Gastroesophageal sphincter (tissue), 4 donors: ENCODE measurements around the gene MACROD2. TPM values are rescaled to one million over a fixed set of nuclear protein-coding genes. Genes with fewer than 3 reads are reported as not detected.

Experiments
- ATAC-seq: fragments of 150-250 bp; one replicate; pipeline ENCODE4 v1.9.1; 2016; ENCODE audit warnings: mild to moderate bottlenecking, moderate library complexity
- H3K27ac ChIP-seq, 4 donors: fragments of 200-600 bp; sonication (generic) in 3 of 4; 1 replicate in 3 of 4; 2 replicates in 1 of 4; pipeline ENCODE4 v1.5.1; 2016 to 2019
- H3K27me3 ChIP-seq: fragments of 200-600 bp; sonication (generic); one replicate; pipeline ENCODE4 v1.5.1; 2019
- H3K36me3 ChIP-seq, 2 donors: fragments of 200-600 bp; sonication (generic); one replicate each; pipeline ENCODE4 v1.5.1; 2019; ENCODE audit warnings: control low read depth in 1 of 2
- H3K4me1 ChIP-seq, 3 donors: fragments of 200-600 bp; sonication (generic); 1 replicate in 2 of 3; 2 replicates in 1 of 3; pipeline ENCODE4 v1.5.1; 2016 to 2019; ENCODE audit warnings: control low read depth in 2 of 3
- H3K4me3 ChIP-seq, 2 donors: fragments of 200-600 bp; sonication (generic); one replicate each; pipeline ENCODE4 v1.5.1; 2019; ENCODE audit warnings: mild to moderate bottlenecking in 1 of 2, moderate library complexity in 1 of 2
- H3K9me3 ChIP-seq, 3 donors: fragments of 200-600 bp; sonication (generic); one replicate each; pipeline ENCODE4 v1.5.1; 2017 to 2019; ENCODE audit warnings: control low read depth in 2 of 3
- EP300 ChIP-seq: sonication (generic); formaldehyde crosslinking; IDR thresholded peaks from one replicate; pipeline ENCODE4 v1.6.1; 2017; ENCODE audit warnings: antibody characterized with exemption, mild to moderate bottlenecking
- POLR2A ChIP-seq, 2 donors: fragments of 450-650 bp; IDR thresholded peaks; one replicate each; pipeline ENCODE4 v1.6.1; 2017; ENCODE audit warnings: antibody characterized with exemption in 2 of 2, mild to moderate bottlenecking in 2 of 2, moderate library complexity in 1 of 2
- POLR2AphosphoS5 ChIP-seq: sonication (generic); formaldehyde crosslinking; IDR thresholded peaks from one replicate; pipeline ENCODE4 v1.6.1; 2017; ENCODE audit warnings: antibody characterized with exemption
- WGBS, 2 donors: methylation state at CpG; one replicate each; pipeline ENCODE4 v1.1.5; 2018; ENCODE audit warnings: low coverage in 1 of 2; 5-methylcytosine and 5-hydroxymethylcytosine counted together
- total RNA-seq, 4 donors: library from RNA; depleted of rRNA; stranded (reverse); fragments of >200 nt; gene quantifications; one replicate each; pipeline ENCODE4 v1.1.0, GENCODE V29; 2016
- TF ChIP-seq, protein P1 (sequence below), 4 experiments: fragments of 200-600 bp in 2 of 4; fragments of 450-650 bp in 2 of 4; sonication (generic) in 1 of 4; IDR thresholded peaks; one replicate each; pipeline ENCODE4 v1.5.1; 2017 to 2019; ENCODE audit warnings: antibody characterized with exemption in 4 of 4, mild to moderate bottlenecking in 2 of 4, moderate library complexity in 2 of 4

MACROD2 gene
- total RNA-seq, 4 donors from 2014 or later: 4.0 to 12.1 (median 7.4) TPM

DNA sequence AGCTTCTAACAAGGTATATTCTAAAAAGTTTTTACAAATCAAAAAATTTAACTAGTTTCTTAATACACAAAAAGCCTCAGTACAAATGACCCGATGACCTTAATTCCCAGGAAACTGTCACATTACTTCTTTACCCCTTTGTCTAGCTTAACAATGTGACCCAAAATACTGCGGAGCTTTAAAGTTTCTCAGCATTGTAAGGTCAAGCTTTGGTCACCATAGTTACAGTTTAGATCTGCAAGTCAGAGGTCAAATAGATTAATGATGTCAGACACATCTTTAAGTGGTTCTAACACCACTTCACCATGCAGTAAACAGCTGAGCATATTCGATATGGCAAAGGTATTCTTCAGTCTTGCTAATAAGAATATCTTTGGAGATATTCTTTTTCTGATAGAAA, 378.9 kb downstream of the MACROD2 start:
- Histone ChIP-seq H3K27me3 (no peaks in the 10 kb centered on the region), H3K4me1 (no peaks in the 10 kb centered on the region), H3K9me3 (no peaks in the 10 kb centered on the region), H3K27ac (no peak overlapping the region), H3K4me3 (no peak overlapping the region), H3K36me3 (no peaks in the 10 kb centered on the region)
- no peak for ATAC-seq
- 48 to 61% methylated on average over 3 of the region's 3 CpGs for WGBS, 2 donors
- TF ChIP-seq, protein P1, sequence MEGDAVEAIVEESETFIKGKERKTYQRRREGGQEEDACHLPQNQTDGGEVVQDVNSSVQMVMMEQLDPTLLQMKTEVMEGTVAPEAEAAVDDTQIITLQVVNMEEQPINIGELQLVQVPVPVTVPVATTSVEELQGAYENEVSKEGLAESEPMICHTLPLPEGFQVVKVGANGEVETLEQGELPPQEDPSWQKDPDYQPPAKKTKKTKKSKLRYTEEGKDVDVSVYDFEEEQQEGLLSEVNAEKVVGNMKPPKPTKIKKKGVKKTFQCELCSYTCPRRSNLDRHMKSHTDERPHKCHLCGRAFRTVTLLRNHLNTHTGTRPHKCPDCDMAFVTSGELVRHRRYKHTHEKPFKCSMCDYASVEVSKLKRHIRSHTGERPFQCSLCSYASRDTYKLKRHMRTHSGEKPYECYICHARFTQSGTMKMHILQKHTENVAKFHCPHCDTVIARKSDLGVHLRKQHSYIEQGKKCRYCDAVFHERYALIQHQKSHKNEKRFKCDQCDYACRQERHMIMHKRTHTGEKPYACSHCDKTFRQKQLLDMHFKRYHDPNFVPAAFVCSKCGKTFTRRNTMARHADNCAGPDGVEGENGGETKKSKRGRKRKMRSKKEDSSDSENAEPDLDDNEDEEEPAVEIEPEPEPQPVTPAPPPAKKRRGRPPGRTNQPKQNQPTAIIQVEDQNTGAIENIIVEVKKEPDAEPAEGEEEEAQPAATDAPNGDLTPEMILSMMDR (IDR thresholded peaks at IDR 0.05): no peak
- TF ChIP-seq EP300 (no peak), POLR2AphosphoS5 (no peak), POLR2A (IDR thresholded peaks at IDR 0.05) (no peak)

DNA sequence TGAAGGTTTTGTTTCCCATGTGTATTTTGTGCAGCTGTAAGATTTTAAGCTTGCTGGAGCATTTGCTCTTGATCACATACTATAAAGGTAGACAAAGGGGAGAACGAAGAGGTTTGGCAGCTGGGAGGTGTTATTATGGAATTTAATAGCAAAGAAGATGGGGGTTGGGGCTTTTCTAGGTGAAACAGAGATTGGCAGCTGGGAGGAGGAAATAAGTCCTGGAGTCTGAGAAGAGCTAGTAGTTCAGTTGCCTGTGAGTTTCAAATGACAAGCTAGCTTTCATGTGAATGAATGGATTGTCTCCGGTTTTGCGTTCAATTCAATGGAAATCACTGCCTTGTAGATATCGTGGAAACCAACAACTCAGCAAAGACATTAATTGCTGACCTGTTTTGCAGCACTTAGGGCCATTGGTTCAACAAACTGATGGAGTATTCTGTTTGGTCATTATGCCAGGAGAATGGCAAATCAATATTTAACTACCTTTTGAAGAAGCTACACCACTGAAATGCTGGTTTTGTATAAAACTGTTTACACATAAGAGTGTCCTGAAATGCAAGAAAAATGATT, 380.2 kb downstream of the MACROD2 start:
- WGBS, 2 donors: 38 to 58% methylated on average over 4 of the region's 4 CpGs
- no peak overlapping the region for H3K27ac ChIP-seq
- H3K9me3 ChIP-seq: no peaks in the 10 kb centered on the region
- H3K36me3 ChIP-seq: no peaks in the 10 kb centered on the region
- no peak for ATAC-seq
- H3K27me3 ChIP-seq: no peaks in the 10 kb centered on the region
- no peak for TF ChIP-seq POLR2AphosphoS5
- TF ChIP-seq EP300: no peak
- TF ChIP-seq, protein P1 (IDR thresholded peaks at IDR 0.05): no peak
- H3K4me3 ChIP-seq: no peak overlapping the region
- H3K4me1 ChIP-seq: no peaks in the 10 kb centered on the region

DNA sequence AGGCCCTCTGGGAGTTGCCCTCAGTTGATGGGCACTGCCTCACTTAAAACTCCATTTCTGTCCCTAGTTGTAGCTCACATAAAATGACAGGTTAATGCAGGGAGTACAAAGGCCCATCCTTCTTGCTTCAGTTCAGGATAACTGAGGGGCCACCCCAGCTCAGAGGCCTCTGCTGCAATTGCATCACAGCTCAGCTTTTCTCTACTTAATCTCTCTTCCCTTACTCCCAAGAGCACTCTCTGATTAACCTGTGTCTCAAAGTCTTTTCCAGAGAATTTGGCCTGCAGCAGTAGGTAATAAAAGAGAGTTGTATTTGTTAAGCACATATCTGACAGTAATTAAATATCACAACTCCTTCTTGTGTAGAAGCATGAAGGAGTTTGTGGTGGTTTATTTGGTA, 383.0 kb downstream of the MACROD2 start:
- Histone ChIP-seq H3K27ac (no peak overlapping the region), H3K27me3 (no peaks in the 10 kb centered on the region), H3K9me3 (no peaks in the 10 kb centered on the region), H3K4me1 (no peaks in the 10 kb centered on the region), H3K4me3 (no peak overlapping the region), H3K36me3 (no peaks in the 10 kb centered on the region)
- no peak for ATAC-seq
- TF ChIP-seq POLR2A (IDR thresholded peaks at IDR 0.05) (no peak), POLR2AphosphoS5 (no peak), EP300 (no peak)
- TF ChIP-seq, protein P1 (IDR thresholded peaks at IDR 0.05): no peak

DNA sequence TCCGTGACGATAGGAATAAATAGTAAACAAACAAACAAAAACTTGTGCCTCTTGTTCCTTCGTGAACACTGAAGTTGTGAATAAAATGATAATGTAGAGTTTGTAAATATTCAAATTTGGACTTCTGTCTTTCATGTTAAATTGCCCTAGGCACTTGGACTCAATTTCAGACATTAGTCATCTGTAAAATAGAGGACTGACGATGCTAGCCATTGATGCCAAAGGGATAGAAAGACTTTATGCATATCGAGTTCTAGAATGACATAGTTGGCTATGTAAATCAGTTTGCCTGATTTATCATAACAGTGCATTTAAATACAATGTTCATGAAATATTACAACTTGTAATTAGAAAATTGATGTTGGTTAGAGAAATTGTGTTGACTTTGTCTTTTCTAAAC, 388.0 kb downstream of the MACROD2 start:
- peaks cover 0 to 12% (median 0%) of the 10 kb centered on the region in 3 donors for H3K9me3 ChIP-seq
- no peak for ATAC-seq
- H3K27me3 ChIP-seq: no peaks in the 10 kb centered on the region
- TF ChIP-seq POLR2AphosphoS5: no peak
- H3K27ac ChIP-seq: no peak overlapping the region
- whole genome bisulfite sequencing, 2 donors: 71 to 96% methylated on average over 5 of the region's 5 CpGs
- H3K4me1 ChIP-seq: no peaks in the 10 kb centered on the region
- H3K4me3 ChIP-seq: no peak overlapping the region
- no peaks in the 10 kb centered on the region for H3K36me3 ChIP-seq

DNA sequence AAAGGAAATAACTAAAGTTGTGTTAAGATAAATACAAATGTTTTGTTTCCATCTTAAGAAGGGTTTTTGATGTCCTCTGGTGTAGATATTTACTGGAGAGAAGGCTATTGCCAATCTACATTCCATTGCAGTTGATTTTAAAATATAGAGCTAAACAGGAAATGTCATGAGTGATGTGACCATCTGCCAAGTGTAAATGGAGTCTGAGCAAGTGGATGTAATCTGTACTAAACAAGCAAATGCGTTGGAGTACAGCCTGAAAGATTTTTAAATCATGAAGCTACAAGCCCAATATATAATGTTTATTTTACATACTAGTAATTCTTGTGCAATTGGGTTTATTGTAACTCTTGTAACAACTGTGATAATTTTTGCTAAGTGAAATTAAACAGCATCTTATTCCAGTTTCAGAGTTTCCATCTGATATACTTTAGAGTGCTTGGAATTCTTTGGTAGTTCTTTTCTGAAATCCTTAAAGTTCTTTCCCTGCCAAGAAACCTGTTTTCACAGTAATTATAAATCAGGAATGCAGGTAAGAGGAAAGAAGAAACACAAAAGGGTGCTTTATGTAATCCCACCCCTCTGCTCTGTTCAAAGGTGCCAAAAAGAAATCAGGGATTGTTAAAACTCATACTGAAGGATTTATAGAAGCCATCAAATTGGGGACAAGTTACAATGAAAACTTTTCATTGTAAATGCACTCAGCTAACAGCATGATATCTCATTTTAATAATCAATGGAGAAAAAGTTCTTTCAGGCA, 389.3 kb downstream of the MACROD2 start:
- H3K9me3 ChIP-seq: peaks cover 0 to 12% (median 0%) of the 10 kb centered on the region in 3 donors
- H3K27ac ChIP-seq: no peak overlapping the region
- TF ChIP-seq POLR2AphosphoS5: no peak
- TF ChIP-seq POLR2A (IDR thresholded peaks at IDR 0.05): no peak
- TF ChIP-seq, protein P1 (IDR thresholded peaks at IDR 0.05): no peak
- no peak for TF ChIP-seq EP300
- H3K36me3 ChIP-seq: no peaks in the 10 kb centered on the region
- H3K4me3 ChIP-seq: no peak overlapping the region
- WGBS, 2 donors: 0 to 21% methylated on average over 1 of the region's 1 CpG
- no peaks in the 10 kb centered on the region for H3K4me1 ChIP-seq
- no peak for ATAC-seq
- H3K27me3 ChIP-seq: no peaks in the 10 kb centered on the region
